HG03558 (cell line): Measurements from ENCODE around the gene DIP2C.
"Not testable (repeated sequence)": the region's sequence is repeated elsewhere in the genome, so short reads cannot be mapped to it uniquely, and the experiment has no call there.

Source experiments
- ATAC-seq: cut with Tn5 transposase; IDR thresholded peaks from one replicate; pipeline ENCODE4 v1.9.1; 2021; ENCODE audit warnings: moderate number of reproducible peaks; ENCODE audit not compliant: unreplicated experiment; ENCODE audit errors: extremely low read depth

The DIP2C gene

GRCh38 chr10:679556-679955 is 9.9 kb downstream of the DIP2C start:
- ATAC-seq, result no peak

GRCh38 chr10:678662-679005 is 10.8 kb downstream of the DIP2C start:
- ATAC-seq, result not testable (repeated sequence)

DNA sequence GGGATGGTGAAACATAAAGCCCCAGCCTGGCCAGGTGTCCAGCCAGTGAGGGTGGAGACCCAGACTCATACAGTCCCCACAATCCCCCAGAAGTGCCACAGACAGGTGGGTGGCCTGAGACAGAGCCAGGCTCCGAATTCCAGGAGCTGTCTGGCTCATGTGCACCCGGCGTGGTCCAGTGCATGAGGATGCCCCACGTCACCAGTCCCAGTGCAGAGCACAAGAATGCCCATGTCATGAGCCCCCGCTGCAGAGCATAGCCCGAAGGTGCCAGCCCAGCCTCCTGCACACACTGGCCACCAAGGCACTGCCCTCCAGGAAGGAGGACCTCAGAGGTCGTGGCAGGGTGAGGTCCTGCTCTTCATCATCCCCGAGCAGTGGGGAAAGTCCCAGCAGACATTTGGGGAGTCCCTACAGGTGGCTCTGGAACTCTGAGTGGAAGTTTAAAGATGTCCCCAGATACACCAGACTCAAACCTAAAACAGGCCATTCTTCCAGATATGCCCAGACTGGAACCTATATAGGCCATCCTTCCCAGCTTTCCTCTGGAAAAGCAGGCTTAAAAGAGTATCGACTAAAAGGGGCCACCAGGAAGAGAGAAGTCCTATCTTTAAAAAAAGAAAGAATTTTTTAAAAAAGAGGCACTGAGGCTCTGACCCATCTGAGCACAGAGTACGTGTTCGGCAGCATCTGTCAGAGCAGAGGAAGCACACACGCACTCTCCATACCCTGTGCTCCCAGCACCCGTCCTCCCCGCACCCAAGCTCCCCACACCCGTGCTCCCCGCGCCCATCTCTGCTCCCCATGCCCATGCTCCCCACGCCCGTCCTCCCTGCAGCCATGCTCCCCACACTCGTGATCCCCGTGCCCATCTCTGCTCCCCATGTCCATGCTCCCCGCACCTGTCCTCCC is 11.5 kb downstream of the DIP2C start:
- no peak for ATAC-seq

GRCh38 chr10:677038-677437 is 12.4 kb downstream of the DIP2C start:
- no peak for ATAC-seq

DNA sequence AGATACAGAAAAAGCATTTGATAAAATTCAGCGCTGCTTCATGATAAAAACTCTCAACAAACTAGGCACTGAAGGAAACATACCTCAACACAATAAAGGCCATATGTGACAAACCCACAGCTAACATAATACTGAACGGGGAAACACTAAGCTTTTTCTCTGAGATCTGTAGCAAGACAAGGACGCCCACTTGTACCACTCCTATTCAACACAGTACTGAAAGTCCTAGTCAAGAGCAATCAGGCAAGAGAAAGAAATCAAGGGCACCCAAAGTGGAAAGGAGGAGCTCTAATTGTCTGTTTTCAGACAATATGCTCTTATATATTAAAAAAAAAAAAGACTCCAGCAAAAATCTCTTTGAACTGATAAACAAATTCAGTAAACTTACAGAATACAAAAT is 13.3 kb downstream of the DIP2C start:
- ATAC-seq, result no peak

- no peak for ATAC-seq
Observed at GRCh38 chr10:675532-675931, 13.9 kb downstream of the DIP2C start.

DNA sequence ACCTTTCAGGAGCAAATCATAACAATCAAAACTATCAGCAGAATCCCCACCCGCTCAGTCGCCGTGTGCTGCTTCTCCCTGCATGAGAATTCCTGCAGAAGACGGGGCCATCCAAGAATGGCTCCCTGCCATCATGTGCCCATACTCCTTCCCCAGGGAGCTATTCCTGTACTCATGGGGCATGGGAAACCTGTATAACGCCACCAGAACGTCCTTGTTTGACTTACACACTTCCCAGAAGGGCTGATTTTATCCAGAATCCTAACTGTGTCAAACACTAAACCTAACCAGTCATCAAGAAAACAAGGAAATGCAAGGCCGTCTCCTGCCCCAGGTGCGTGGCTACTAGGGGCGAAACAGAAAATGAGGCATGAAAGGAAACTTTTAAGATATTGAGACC is 16.0 kb downstream of the DIP2C start:
- no peak for ATAC-seq

DNA sequence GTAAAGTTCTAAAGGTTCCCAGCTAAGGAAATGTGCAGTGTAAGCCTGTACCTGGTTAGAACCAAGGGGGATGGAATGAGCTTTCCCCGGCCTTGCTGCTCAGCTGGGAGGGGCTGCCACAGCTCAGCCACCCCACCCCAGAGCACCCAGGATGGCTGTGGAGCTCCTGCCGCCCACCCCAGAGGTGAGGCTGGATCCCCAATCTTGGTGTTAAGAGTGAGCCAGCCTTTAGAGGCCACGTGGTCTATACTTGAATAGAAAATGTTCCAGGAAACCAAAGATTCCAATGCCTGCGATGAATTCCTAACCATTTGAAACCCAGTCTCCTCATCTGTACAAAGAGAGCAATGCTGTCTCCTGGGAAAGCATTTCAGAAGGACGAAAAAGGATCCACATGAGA is 16.5 kb downstream of the DIP2C start:
- ATAC-seq, result no peak

GRCh38 chr10:672203-672602 is 17.3 kb downstream of the DIP2C start:
- ATAC-seq, result no peak

DNA sequence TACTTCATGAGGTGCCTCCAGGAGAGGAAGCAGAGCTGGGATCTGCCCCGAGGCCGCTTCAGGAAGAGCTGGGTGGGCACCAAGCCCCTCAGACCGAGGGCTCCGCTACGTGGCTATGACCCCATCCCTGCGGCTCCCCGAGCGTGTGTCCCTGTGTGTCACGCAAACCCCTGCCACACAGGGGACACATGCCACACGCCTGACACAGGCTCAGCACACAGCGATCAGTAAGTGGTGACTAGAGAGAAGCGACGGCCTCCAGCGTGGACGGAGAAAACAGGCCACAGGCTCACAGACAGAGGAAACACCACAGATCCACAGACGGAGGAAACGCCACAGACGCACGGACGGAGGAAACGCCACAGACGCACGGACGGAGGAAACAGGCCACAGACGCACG is 18.5 kb downstream of the DIP2C start:
- ATAC-seq, result no peak

- no peak for ATAC-seq
Observed at GRCh38 chr10:670038-670437, 19.4 kb downstream of the DIP2C start.

GRCh38 chr10:668786-669485 is 20.5 kb downstream of the DIP2C start:
- ATAC-seq, result no peak

DNA sequence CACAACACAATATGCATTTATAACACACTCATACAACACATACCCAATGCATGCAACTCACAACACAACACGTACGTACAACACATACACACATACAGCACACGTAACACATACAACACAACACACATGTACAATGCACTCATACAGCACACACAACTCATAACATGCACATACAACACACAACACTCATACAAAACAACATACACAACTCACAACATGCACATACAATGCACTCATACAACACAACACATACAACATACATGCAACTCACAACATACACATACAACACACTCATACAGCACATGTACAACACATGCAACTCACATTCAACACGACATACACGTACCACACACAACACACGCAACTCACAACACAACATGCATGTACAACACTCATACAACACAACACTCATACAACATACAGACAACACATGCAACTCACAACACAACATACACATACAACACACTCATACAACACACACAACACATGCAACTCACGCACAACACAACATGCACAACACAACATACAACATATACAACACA is 21.8 kb downstream of the DIP2C start:
- no peak for ATAC-seq

GRCh38 chr10:667096-667495 is 22.4 kb downstream of the DIP2C start:
- ATAC-seq, result no peak

- ATAC-seq, result no peak
Observed at GRCh38 chr10:666237-667012, 23.0 kb downstream of the DIP2C start.

GRCh38 chr10:665579-666091 is 23.8 kb downstream of the DIP2C start:
- ATAC-seq, result no peak

GRCh38 chr10:664893-665292 is 24.6 kb downstream of the DIP2C start:
- no peak for ATAC-seq

- no peak for ATAC-seq
Observed at GRCh38 chr10:664301-664700, 25.2 kb downstream of the DIP2C start.

DNA sequence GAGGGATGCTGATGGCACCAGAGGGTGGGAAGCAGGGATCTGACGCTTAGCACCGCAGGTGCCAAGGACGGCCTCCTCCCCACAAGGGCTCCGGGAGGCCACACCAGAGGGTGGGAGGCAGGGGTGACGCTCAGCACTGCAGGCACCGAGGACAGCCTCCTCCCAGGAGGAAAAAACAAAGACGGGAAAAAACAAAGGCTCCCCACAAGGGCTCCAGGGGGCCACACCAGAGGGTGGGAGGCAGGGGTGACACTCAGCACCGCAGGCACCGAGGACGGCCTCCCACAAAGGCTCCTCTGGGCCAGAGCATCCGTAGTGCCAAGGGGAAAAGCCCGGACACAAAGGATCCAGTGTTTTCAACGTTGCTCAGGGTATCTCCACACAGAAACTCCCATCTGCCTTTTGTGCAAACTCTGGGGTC is 25.6 kb downstream of the DIP2C start:
- ATAC-seq, result no peak

- ATAC-seq, result no peak
Observed at GRCh38 chr10:663466-663751, 26.1 kb downstream of the DIP2C start.
